ENCODE measurements around the gene OLIG1.

- no peak for TF ChIP-seq CTCF (IDR thresholded peaks at IDR 0.05)
- no peak for TF ChIP-seq POLR2A (IDR thresholded peaks at IDR 0.05)
These were observed 44.8 kb upstream of the OLIG1 start for GRCh38 chr21:33025106-33025488.
